GM12891 (cell line): ENCODE measurements around the gene SLC15A1.

Source experiments
- PAX5 ChIP-seq: IDR thresholded peaks from 2 replicates; pipeline ENCODE4 v1.6.1; 2011; ENCODE audit warnings: low read length, moderate library complexity, mild to moderate bottlenecking; ENCODE audit not compliant: insufficient read depth, severe bottlenecking
- POLR2A ChIP-seq: IDR thresholded peaks from 2 replicates; pipeline ENCODE4 v1.6.1; 2011; ENCODE audit warnings: low read depth, low read length, control low read depth
- POLR2AphosphoS5 ChIP-seq: IDR thresholded peaks from 2 replicates; pipeline ENCODE4 v1.6.1; 2011; ENCODE audit warnings: low read depth, low read length, control low read depth

- TF ChIP-seq PAX5 (no peak), POLR2A (no peak), POLR2AphosphoS5 (no peak)
Measured at GRCh38 chr13:98771838-98772611, 19.6 kb upstream of the SLC15A1 start.
